Measurements from ENCODE around the gene STIP1.
A peak's percentile ranks its signal among the peaks of the same experiment; 100 is the strongest.
"Not testable (repeated sequence)": the region's sequence is repeated elsewhere in the genome, so short reads cannot be mapped to it uniquely, and the experiment has no call there.

Gene STIP1

DNA sequence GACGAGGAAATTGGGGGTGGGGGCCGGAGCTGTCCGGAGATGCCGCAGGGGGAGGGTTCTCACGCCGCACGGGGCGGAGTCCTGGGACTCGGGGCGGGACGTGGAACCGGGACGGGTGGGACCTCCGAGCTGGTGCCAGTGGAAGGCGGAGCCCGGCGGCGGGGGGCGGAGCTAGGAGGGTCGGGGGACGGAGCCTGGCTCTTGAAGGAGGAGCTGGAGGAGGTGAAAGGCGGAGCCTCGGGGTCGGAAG is 55.2 kb downstream of the STIP1 start:
- Histone ChIP-seq H3K4me1 (ENCODE audit: insufficient read depth, low read length) (peaks cover 15% of the 10 kb centered on the region; the same call in 1 of the 2 replicates), H3K27ac (ENCODE audit: low read depth, low read length) (peak overlapping the region; percentile 99), H3K4me3 (ENCODE audit: low read length) (peak overlapping the region; percentile 76), H3K27me3 (ENCODE audit: insufficient read depth, low read length) (no peaks in the 10 kb centered on the region), H3K9ac (ENCODE audit: low read depth, low read length) (peak overlapping the region; percentile 89), H3K9me3 (ENCODE audit: insufficient read depth, low read depth, low read length) (no peaks in the 10 kb centered on the region), H3K36me3 (ENCODE audit: insufficient read depth, low read length) (peaks cover 28% of the 10 kb centered on the region)
- 3% methylated on average over 24 of the region's 24 CpGs for WGBS

DNA sequence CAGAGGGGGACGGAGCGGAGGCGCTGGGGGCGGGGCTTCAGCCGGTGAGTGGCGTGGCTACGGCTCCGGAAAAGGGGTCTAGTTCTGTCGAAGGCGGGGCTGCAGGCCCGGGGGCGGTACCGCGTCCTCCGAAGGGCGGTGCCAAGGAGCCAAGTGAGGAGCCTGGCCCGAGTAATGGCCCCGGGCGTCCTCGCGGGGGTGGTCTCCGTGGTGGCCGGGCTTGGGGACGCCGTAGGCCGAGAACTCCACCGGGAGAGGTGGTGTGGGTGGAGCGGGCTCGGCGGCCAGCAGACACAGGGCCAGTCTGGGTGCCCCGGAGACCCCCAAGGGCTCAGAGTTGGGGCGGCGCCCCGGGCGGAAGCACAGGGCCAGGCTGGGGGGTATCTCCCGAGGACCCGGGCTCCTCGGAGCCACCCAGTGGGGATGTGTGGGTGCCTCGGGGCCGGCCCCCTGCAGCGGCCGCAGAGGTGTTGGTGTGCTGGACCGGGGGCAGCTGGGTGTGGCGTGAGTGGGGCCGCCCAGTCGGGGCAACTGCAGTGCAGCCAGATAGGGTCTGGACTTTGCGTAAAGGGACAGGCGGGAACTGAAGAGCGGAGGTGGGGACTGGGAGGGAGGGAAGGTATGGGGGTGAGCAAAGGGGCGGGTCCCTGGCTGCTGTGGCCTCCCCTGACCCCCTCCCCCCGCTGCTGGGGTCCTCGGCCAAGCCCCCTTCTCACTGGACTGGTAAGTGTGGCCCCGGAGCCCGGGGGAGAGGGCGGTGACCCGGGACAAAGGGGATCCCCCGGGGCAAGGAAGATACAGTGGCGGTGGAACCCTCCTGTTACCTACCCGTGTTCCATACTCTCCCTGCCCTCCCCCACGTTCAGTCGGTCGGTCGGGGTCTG is 55.8 kb downstream of the STIP1 start:
- H3K27me3 ChIP-seq (ENCODE audit: insufficient read depth, low read length): no peaks in the 10 kb centered on the region
- H3K4me1 ChIP-seq (ENCODE audit: insufficient read depth, low read length): peaks cover 15% of the 10 kb centered on the region; the same call in 1 of the 2 replicates
- peak overlapping the region; percentile 91 for H3K27ac ChIP-seq (ENCODE audit: low read depth, low read length)
- WGBS: under 1% methylated on average over 62 of the region's 63 CpGs
- no peaks in the 10 kb centered on the region for H3K9me3 ChIP-seq (ENCODE audit: insufficient read depth, low read depth, low read length)
- peak overlapping the region; percentile 89 for H3K9ac ChIP-seq (ENCODE audit: low read depth, low read length)
- peak overlapping the region; percentile 76 for H3K4me3 ChIP-seq (ENCODE audit: low read length)
- peaks cover 28% of the 10 kb centered on the region for H3K36me3 ChIP-seq (ENCODE audit: insufficient read depth, low read length)

DNA sequence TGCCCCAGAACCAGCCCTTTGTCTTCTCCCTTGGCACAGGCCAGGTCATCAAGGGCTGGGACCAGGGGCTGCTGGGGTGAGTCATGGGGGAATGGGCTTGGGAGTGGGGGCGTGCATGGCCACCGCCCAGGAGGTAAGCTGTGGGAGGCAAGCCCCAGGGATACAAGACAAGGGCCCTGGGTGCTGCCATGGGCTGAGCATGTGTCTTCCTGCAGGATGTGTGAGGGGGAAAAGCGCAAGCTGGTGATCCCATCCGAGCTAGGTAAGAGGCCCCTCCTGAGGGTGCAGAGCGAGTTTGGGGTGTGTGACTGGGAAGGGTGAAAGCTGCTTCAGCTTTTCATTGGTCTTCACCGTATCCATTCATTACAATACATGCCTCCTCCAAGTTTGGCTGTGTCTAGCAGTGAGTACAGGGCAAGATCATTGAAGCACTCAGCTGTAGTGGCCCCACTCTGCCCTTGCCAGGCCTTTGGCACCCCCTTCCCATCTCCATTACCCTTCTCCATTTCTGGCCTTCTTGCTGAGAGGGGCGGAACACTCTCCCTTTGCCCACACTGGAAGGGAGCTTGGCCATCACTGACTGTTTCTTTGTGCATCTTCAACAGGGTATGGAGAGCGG is 57.4 kb downstream of the STIP1 start:
- 89% methylated on average over 8 of the region's 8 CpGs for WGBS
- H3K4me3 ChIP-seq (ENCODE audit: low read length): no peak overlapping the region
- H3K9me3 ChIP-seq (ENCODE audit: insufficient read depth, low read depth, low read length): no peaks in the 10 kb centered on the region
- H3K9ac ChIP-seq (ENCODE audit: low read depth, low read length): no peak overlapping the region
- no peaks in the 10 kb centered on the region for H3K27me3 ChIP-seq (ENCODE audit: insufficient read depth, low read length)
- H3K36me3 ChIP-seq (ENCODE audit: insufficient read depth, low read length): peaks cover 27% of the 10 kb centered on the region
- peaks cover 22% of the 10 kb centered on the region for H3K4me1 ChIP-seq (ENCODE audit: insufficient read depth, low read length)
- no peak overlapping the region for H3K27ac ChIP-seq (ENCODE audit: low read depth, low read length)

DNA sequence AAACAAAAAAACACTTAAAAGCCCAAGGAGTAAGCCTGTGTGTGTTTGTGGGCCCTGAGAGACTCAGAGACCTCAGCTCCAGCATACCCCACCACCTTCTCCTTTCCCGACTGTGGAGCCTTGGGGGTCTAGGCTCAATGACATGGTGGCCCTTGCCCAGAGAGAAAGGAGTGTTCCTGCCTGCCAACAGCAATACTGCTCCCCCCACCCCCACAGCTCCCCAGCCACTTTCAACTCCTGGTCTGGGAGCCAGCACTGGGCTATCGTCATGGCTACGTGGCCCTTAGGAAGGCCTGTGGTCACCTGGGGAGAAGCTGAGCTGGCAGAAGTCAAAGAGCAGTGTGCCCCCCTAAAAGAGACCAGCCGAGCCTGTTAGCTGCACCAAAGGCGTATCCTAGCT is 58.1 kb downstream of the STIP1 start:
- Histone ChIP-seq H3K9ac (ENCODE audit: low read depth, low read length) (no peak overlapping the region), H3K27ac (ENCODE audit: low read depth, low read length) (no peak overlapping the region; the same call in 1 of the 2 replicates)

GRCh38 chr11:64244966-64245365 is 59.0 kb downstream of the STIP1 start:
- Histone ChIP-seq H3K27ac (ENCODE audit: low read depth, low read length) (peak overlapping the region; percentile 84; the same call in 1 of the 2 replicates), H3K9me3 (ENCODE audit: insufficient read depth, low read depth, low read length) (no peaks in the 10 kb centered on the region), H3K27me3 (ENCODE audit: insufficient read depth, low read length) (no peaks in the 10 kb centered on the region), H3K36me3 (ENCODE audit: insufficient read depth, low read length) (peaks cover 19% of the 10 kb centered on the region), H3K4me3 (ENCODE audit: low read length) (peak overlapping the region; percentile 93), H3K4me1 (ENCODE audit: insufficient read depth, low read length) (peaks cover 34% of the 10 kb centered on the region), H3K9ac (ENCODE audit: low read depth, low read length) (peak overlapping the region; percentile 88; the same call in 1 of the 2 replicates)
- 80% methylated on average over 5 of the region's 6 CpGs for WGBS

More for the DNA sequence above, 58.1 kb downstream of the STIP1 start:
- Histone ChIP-seq H3K4me1 (ENCODE audit: insufficient read depth, low read length) (peaks cover 30% of the 10 kb centered on the region), H3K4me3 (ENCODE audit: low read length) (no peak overlapping the region), H3K9me3 (ENCODE audit: insufficient read depth, low read depth, low read length) (no peaks in the 10 kb centered on the region), H3K27me3 (ENCODE audit: insufficient read depth, low read length) (no peaks in the 10 kb centered on the region), H3K36me3 (ENCODE audit: insufficient read depth, low read length) (peaks cover 20% of the 10 kb centered on the region)
- 76% methylated on average over 5 of the region's 5 CpGs for WGBS

GRCh38 chr11:64245401-64245796 is 59.4 kb downstream of the STIP1 start:
- Histone ChIP-seq H3K4me1 (ENCODE audit: insufficient read depth, low read length) (peaks cover 34% of the 10 kb centered on the region), H3K27ac (ENCODE audit: low read depth, low read length) (peak overlapping the region; percentile 84)
- 25% methylated on average over 6 of the region's 6 CpGs for WGBS

GRCh38 chr11:64245797-64246620 is 60.0 kb downstream of the STIP1 start:
- H3K9me3 ChIP-seq (ENCODE audit: insufficient read depth, low read depth, low read length): no peaks in the 10 kb centered on the region
- no peaks in the 10 kb centered on the region for H3K27me3 ChIP-seq (ENCODE audit: insufficient read depth, low read length)
- H3K9ac ChIP-seq (ENCODE audit: low read depth, low read length): peak overlapping the region; percentile 88
- under 1% methylated on average over 46 of the region's 46 CpGs for WGBS
- H3K27ac ChIP-seq (ENCODE audit: low read depth, low read length): peak overlapping the region; percentile 84
- H3K4me1 ChIP-seq (ENCODE audit: insufficient read depth, low read length): peaks cover 37% of the 10 kb centered on the region
- H3K4me3 ChIP-seq (ENCODE audit: low read length): peak overlapping the region; percentile 93
- H3K36me3 ChIP-seq (ENCODE audit: insufficient read depth, low read length): peaks cover 19% of the 10 kb centered on the region

More at GRCh38 chr11:64245401-64245796, 59.4 kb downstream of the STIP1 start:
- Histone ChIP-seq H3K27me3 (ENCODE audit: insufficient read depth, low read length) (no peaks in the 10 kb centered on the region), H3K36me3 (ENCODE audit: insufficient read depth, low read length) (peaks cover 19% of the 10 kb centered on the region), H3K9ac (ENCODE audit: low read depth, low read length) (peak overlapping the region; percentile 88), H3K4me3 (ENCODE audit: low read length) (peak overlapping the region; percentile 93), H3K9me3 (ENCODE audit: insufficient read depth, low read depth, low read length) (no peaks in the 10 kb centered on the region)

DNA sequence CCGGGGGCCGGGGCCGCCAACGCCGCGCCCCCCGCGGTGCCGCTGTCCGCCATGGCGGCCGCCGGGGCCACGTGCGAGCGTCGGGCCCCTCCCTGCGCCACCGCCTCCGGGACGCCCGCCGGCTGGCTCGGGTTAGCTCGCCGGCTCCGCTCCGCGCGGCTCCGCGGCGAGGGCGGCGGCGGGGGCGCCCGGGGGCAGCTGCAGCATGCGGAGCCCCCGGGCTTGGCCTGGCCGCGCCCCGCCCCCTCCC is 60.6 kb downstream of the STIP1 start:
- under 1% methylated on average over 42 of the region's 43 CpGs for WGBS
- Histone ChIP-seq H3K4me3 (ENCODE audit: low read length) (peak overlapping the region; percentile 93), H3K36me3 (ENCODE audit: insufficient read depth, low read length) (peaks cover 19% of the 10 kb centered on the region), H3K9ac (ENCODE audit: low read depth, low read length) (peak overlapping the region; percentile 88), H3K4me1 (ENCODE audit: insufficient read depth, low read length) (peaks cover 38% of the 10 kb centered on the region)
- H3K27me3 ChIP-seq (ENCODE audit: insufficient read depth, low read length); H3K27ac ChIP-seq (ENCODE audit: low read depth, low read length); H3K9me3 ChIP-seq (ENCODE audit: insufficient read depth, low read depth, low read length): not testable (repeated sequence)

- Histone ChIP-seq H3K4me3 (ENCODE audit: low read length) (peak within 1 kb of the TSS; percentile 93), H3K9me3 (ENCODE audit: insufficient read depth, low read depth, low read length) (no peaks in the 10 kb centered on the region), H3K36me3 (ENCODE audit: insufficient read depth, low read length) (peaks cover 19% of the 10 kb centered on the region), H3K27ac (ENCODE audit: low read depth, low read length) (peak within 1 kb of the TSS; percentile 93), H3K4me1 (ENCODE audit: insufficient read depth, low read length) (peaks cover 38% of the 10 kb centered on the region), H3K9ac (ENCODE audit: low read depth, low read length) (peak within 1 kb of the TSS; percentile 88), H3K27me3 (ENCODE audit: insufficient read depth, low read length) (no peaks in the 10 kb centered on the region)
- under 1% methylated on average over 58 of the region's 74 CpGs for WGBS
Observed at GRCh38 chr11:64246871-64247728, 61.1 kb downstream of the STIP1 start, which contains the start of gene PPP1R14B. PPP1R14B (minus strand) TSS chr11:64246943; CDS start chr11:64246673, 270 bp downstream.

DNA sequence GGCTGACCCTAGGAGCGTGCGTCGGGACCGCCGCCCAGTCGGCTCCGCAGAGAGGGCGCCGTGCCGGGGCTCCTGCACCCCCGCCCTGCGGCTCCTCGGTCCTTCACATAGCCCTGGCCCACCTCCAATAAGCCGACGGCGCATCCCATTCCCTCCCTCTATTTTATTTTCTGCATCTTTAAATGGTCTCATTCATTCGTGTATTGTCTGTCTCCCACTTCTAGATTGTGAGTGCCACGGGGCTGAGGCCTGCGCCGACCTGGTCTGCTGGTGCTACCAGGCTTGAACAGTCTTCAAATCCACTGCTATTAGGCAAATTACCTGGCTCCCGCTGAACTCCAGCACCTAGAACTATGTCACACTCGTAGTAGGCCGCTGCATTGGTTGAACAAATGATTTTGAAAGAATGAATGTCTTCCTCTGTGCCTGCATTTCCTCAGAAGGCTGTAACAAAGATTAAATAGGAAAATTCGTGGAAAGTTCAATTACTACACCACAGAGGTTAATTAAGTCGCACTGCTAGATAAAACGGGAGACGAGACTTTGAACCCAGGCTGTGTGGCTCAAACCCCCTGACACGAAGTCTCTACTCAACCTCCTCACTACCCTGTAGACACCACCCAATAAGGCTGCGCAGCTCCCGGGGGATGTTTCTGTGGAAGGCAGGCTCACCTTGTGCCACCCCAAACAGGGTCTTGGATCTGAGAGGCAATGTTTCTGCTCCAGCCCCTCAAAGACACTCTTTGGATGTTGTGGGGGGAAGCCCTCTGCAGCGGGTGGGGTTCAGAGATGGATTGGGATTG is 62.0 kb downstream of the STIP1 start:
- peaks cover 39% of the 10 kb centered on the region for H3K4me1 ChIP-seq (ENCODE audit: insufficient read depth, low read length)
- H3K9ac ChIP-seq (ENCODE audit: low read depth, low read length): peak overlapping the region; percentile 86
- H3K9me3 ChIP-seq (ENCODE audit: insufficient read depth, low read depth, low read length): no peaks in the 10 kb centered on the region
- H3K27me3 ChIP-seq (ENCODE audit: insufficient read depth, low read length): no peaks in the 10 kb centered on the region
- peak overlapping the region; percentile 96; the same call in 1 of the 2 replicates for H3K27ac ChIP-seq (ENCODE audit: low read depth, low read length)
- 34% methylated on average over 31 of the region's 31 CpGs for WGBS
- peak overlapping the region; percentile 93 for H3K4me3 ChIP-seq (ENCODE audit: low read length)
- H3K36me3 ChIP-seq (ENCODE audit: insufficient read depth, low read length): peaks cover 19% of the 10 kb centered on the region

Measured in HUES64 (cell line).